Measurements from ENCODE around the gene TCFL5.
"Not testable (repeated sequence)": the region's sequence is repeated elsewhere in the genome, so short reads cannot be mapped to it uniquely, and the experiment has no call there.

Gene TCFL5

GRCh38 chr20:62855120-62855519 is 6.5 kb downstream of the TCFL5 start:
- DNase-seq (ENCODE audit: low read depth in 2 of 2): no peak

- no peak for DNase-seq (ENCODE audit: low read depth in 2 of 2)
Observed at GRCh38 chr20:62854121-62854520, 7.5 kb downstream of the TCFL5 start.

- DNase-seq (ENCODE audit: low read depth in 2 of 2): not testable (repeated sequence)
Observed at GRCh38 chr20:62853304-62853703, 8.3 kb downstream of the TCFL5 start.

GRCh38 chr20:62852841-62853240 is 8.8 kb downstream of the TCFL5 start:
- no peak for DNase-seq (ENCODE audit: low read depth in 2 of 2)

GRCh38 chr20:62852196-62852595 is 9.4 kb downstream of the TCFL5 start:
- no peak for DNase-seq (ENCODE audit: low read depth in 2 of 2)

GRCh38 chr20:62850333-62850974 is 11.2 kb downstream of the TCFL5 start:
- DNase-seq (ENCODE audit: low read depth in 2 of 2): no peak

GRCh38 chr20:62849431-62849830 is 12.2 kb downstream of the TCFL5 start:
- DNase-seq (ENCODE audit: low read depth in 2 of 2): no peak

GRCh38 chr20:62848917-62849316 is 12.7 kb downstream of the TCFL5 start:
- DNase-seq (ENCODE audit: low read depth in 2 of 2): not testable (repeated sequence)

- no peak for DNase-seq (ENCODE audit: low read depth in 2 of 2)
Observed at GRCh38 chr20:62846166-62846890, 15.3 kb downstream of the TCFL5 start.

- DNase-seq (ENCODE audit: low read depth in 2 of 2): no peak
Observed at GRCh38 chr20:62845416-62846160, 16.0 kb downstream of the TCFL5 start.

- no peak for DNase-seq (ENCODE audit: low read depth in 2 of 2)
Observed at GRCh38 chr20:62844182-62844581, 17.4 kb downstream of the TCFL5 start.

GRCh38 chr20:62843656-62844055 is 18.0 kb downstream of the TCFL5 start:
- DNase-seq (ENCODE audit: low read depth in 2 of 2): no peak

GRCh38 chr20:62841705-62842212 is 19.9 kb downstream of the TCFL5 start:
- no peak for DNase-seq (ENCODE audit: low read depth in 2 of 2)

- DNase-seq (ENCODE audit: low read depth in 2 of 2): no peak
Observed at GRCh38 chr20:62840244-62841197, 21.1 kb downstream of the TCFL5 start.

- no peak for DNase-seq (ENCODE audit: low read depth in 2 of 2)
Observed at GRCh38 chr20:62839816-62840215, 21.8 kb downstream of the TCFL5 start.

GRCh38 chr20:62839261-62839660 is 22.4 kb downstream of the TCFL5 start:
- DNase-seq (ENCODE audit: low read depth in 2 of 2): no peak

GRCh38 chr20:62838128-62838891 is 23.3 kb downstream of the TCFL5 start:
- DNase-seq (ENCODE audit: low read depth in 2 of 2): no peak

GRCh38 chr20:62837790-62838127 is 23.9 kb downstream of the TCFL5 start:
- DNase-seq (ENCODE audit: low read depth in 2 of 2): no peak

GRCh38 chr20:62836967-62837490 is 24.6 kb downstream of the TCFL5 start:
- no peak for DNase-seq (ENCODE audit: low read depth in 2 of 2)

Data from stimulated activated CD8-positive, alpha-beta memory T cell treated with anti-CD3 and anti-CD28 coated beads, Interleukin-15, amount 100 ng/mL, for 4 hours (primary cell).